Upper lobe of left lung (tissue), 6 donors: ENCODE measurements around the gene MAPK8IP3. TPM values are rescaled to one million over a fixed set of nuclear protein-coding genes. Genes with fewer than 3 reads are reported as not detected.
"Not testable (repeated sequence)": the region's sequence is repeated elsewhere in the genome, so short reads cannot be mapped to it uniquely, and the experiment has no call there.

ENCODE experiments used
- ATAC-seq, 2 donors: fragments of 200-7000 bp; cut with Tn5 transposase; one replicate each; pipeline ENCODE4 v1.9.1; 2022; ENCODE audit warnings: mild to moderate bottlenecking in 2 of 2, moderate library complexity in 2 of 2; ENCODE audit not compliant: low FRiP score in 2 of 2
- DNase-seq, 2 donors: peaks; one replicate each; pipeline ENCODE4 v3.0.0-alpha.2; 2019 to 2020
- H3K27ac ChIP-seq, 4 donors: fragments of 200-600 bp; sonication (generic); one replicate each; pipeline ENCODE4 v1.5.1; 2016 to 2019
- H3K27me3 ChIP-seq, 4 donors: fragments of 200-600 bp; sonication (generic); one replicate each; pipeline ENCODE4 v1.5.1; 2017 to 2019
- H3K36me3 ChIP-seq, 4 donors: fragments of 200-600 bp; sonication (generic); one replicate each; pipeline ENCODE4 v1.5.1; 2016 to 2019
- H3K4me1 ChIP-seq, 4 donors: fragments of 200-600 bp; sonication (generic); one replicate each; pipeline ENCODE4 v1.5.1; 2018 to 2019
- H3K4me3 ChIP-seq, 4 donors: fragments of 200-600 bp; sonication (generic); one replicate each; pipeline ENCODE4 v1.5.1; 2017 to 2019; ENCODE audit warnings: mild to moderate bottlenecking in 2 of 4, moderate library complexity in 1 of 4
- H3K9me3 ChIP-seq, 4 donors: fragments of 200-600 bp; sonication (generic); one replicate each; pipeline ENCODE4 v1.5.1; 2018 to 2019
- CTCF ChIP-seq, 6 experiments: fragments of 450-650 bp in 4 of 6; fragments of 200-600 bp in 2 of 6; sonication (generic) in 2 of 6; IDR thresholded peaks; one replicate each; pipeline ENCODE4 v1.5.1; 2016 to 2019; ENCODE audit warnings: antibody characterized with exemption in 6 of 6
- EP300 ChIP-seq, 4 donors: sonication (generic); formaldehyde crosslinking; IDR thresholded peaks; one replicate each; pipeline ENCODE4 v1.5.1; 2017; ENCODE audit warnings: antibody characterized with exemption in 4 of 4, control low read depth in 2 of 4
- POLR2A ChIP-seq, 4 donors: fragments of 450-650 bp; IDR thresholded peaks; one replicate each; pipeline ENCODE4 v1.5.1; 2016 to 2017; ENCODE audit warnings: antibody characterized with exemption in 4 of 4, mild to moderate bottlenecking in 2 of 4
- POLR2AphosphoS5 ChIP-seq, 2 donors: sonication (generic); formaldehyde crosslinking; IDR thresholded peaks; one replicate each; pipeline ENCODE4 v1.5.1; 2017; ENCODE audit warnings: antibody characterized with exemption in 2 of 2
- WGBS, 2 donors: methylation state at CpG; one replicate each; pipeline ENCODE4 v1.1.5; 2017 to 2018; 5-methylcytosine and 5-hydroxymethylcytosine counted together
- total RNA-seq, 6 donors: library from RNA; depleted of rRNA in 4 of 6; stranded (reverse); fragments of >200 nt in 4 of 6; gene quantifications; one replicate each; pipeline versions ENCODE4 v1.1.0 to v1.2.1, GENCODE V29; 2016 to 2021
- donor health status: DM: no; HTN: no; CAD: no; lungs with moderate emphysema.
- donor health status: DM: no; HTN: yes; CAD: no; lungs with severe emphysema.

Gene MAPK8IP3
- total RNA-seq, 6 donors from 2014 or later = 46.4 to 505 (median 71.9) TPM

GRCh38 chr16:1793578-1794220 lies 87.7 kb downstream of the MAPK8IP3 start, which contains the start of gene IGFALS:
Gene IGFALS, minus strand, starts transcription at chr16:1793705. Its CDS starts 53 bp downstream, at chr16:1793652.
- WGBS, 2 donors = 74 to 95% methylated on average over 7 to 16 of the region's 28 CpGs

GRCh38 chr16:1794221-1794871 lies 88.4 kb downstream of the MAPK8IP3 start:
- Histone ChIP-seq H3K36me3 (peaks cover 0 to 28% (median 16%) of the 10 kb centered on the region in 4 donors), H3K4me3 (peak overlapping the region in 3 of 4 donors; percentile 12 to 41 (median 40)), H3K27ac (peak overlapping the region; percentile 24 to 47 (median 44)), H3K4me1 (peaks cover 0 to 22% (median 7%) of the 10 kb centered on the region in 4 donors), H3K9me3 (peaks cover 0 to 8% (median 0%) of the 10 kb centered on the region in 4 donors), H3K27me3 (no peaks in the 10 kb centered on the region)
- ATAC-seq (peak; percentile 26 to 71), DNase-seq (peak; percentile 72 to 78)
- WGBS, 2 donors = 52 to 75% methylated on average over 11 to 17 of the region's 18 CpGs
- TF ChIP-seq CTCF (IDR thresholded peaks at IDR 0.05) (no peak), POLR2A (IDR thresholded peaks at IDR 0.05) (peak in 1 of 4 donors; percentile 36)

More at GRCh38 chr16:1793578-1794220, 87.7 kb downstream of the MAPK8IP3 start, which contains the start of gene IGFALS:
- peaks cover 2 to 35% (median 22%) of the 10 kb centered on the region in 4 donors for H3K36me3 ChIP-seq
- ATAC-seq (peak; percentile 23 to 50), DNase-seq (peak; percentile 52 to 87)
- peaks cover 0 to 22% (median 7%) of the 10 kb centered on the region in 4 donors for H3K4me1 ChIP-seq
- H3K9me3 ChIP-seq = peaks cover 0 to 8% (median 0%) of the 10 kb centered on the region in 4 donors
- no peaks in the 10 kb centered on the region for H3K27me3 ChIP-seq
- TF ChIP-seq POLR2A (IDR thresholded peaks at IDR 0.05) (peak in 1 of 4 donors; percentile 17), EP300 (IDR thresholded peaks at IDR 0.05) (no peak)
- peak within 1 kb of the TSS; percentile 30 to 47 (median 44) for H3K27ac ChIP-seq
- H3K4me3 ChIP-seq = peak within 1 kb of the TSS in 3 of 4 donors; percentile 12 to 41 (median 40)

GRCh38 chr16:1794908-1795666 lies 89.1 kb downstream of the MAPK8IP3 start:
- 86% methylated on average over 17 to 32 of the region's 32 CpGs for WGBS, 2 donors
- peak overlapping the region; percentile 24 to 45 (median 36) for H3K27ac ChIP-seq
- H3K4me1 ChIP-seq = peaks cover 0 to 22% (median 7%) of the 10 kb centered on the region in 4 donors
- peak overlapping the region in 2 of 4 donors; percentile 40 to 41 for H3K4me3 ChIP-seq
- DNase-seq = peak; percentile 18 to 76
- ATAC-seq = no peak
- H3K36me3 ChIP-seq = peaks cover 0 to 23% (median 13%) of the 10 kb centered on the region in 4 donors
- H3K9me3 ChIP-seq = peaks cover 0 to 8% (median 0%) of the 10 kb centered on the region in 4 donors
- TF ChIP-seq CTCF (IDR thresholded peaks at IDR 0.05) (no peak), POLR2AphosphoS5 (IDR thresholded peaks at IDR 0.05) (no peak), EP300 (IDR thresholded peaks at IDR 0.05) (no peak), POLR2A (IDR thresholded peaks at IDR 0.05) (no peak)
- H3K27me3 ChIP-seq = no peaks in the 10 kb centered on the region

GRCh38 chr16:1799263-1799662 lies 93.3 kb downstream of the MAPK8IP3 start:
- 59 to 93% methylated on average over 4 to 5 of the region's 5 CpGs for WGBS, 2 donors
- H3K36me3 ChIP-seq, H3K27ac ChIP-seq, H3K9me3 ChIP-seq, DNase-seq, ATAC-seq, H3K27me3 ChIP-seq, H3K4me3 ChIP-seq: not testable (repeated sequence)
- H3K4me1 ChIP-seq = peaks cover 0 to 10% (median under 1%) of the 10 kb centered on the region in 4 donors

- H3K4me1 ChIP-seq = no peaks in the 10 kb centered on the region
- no peaks in the 10 kb centered on the region for H3K27me3 ChIP-seq
- H3K27ac ChIP-seq = no peak overlapping the region
- ATAC-seq (no peak), DNase-seq (no peak)
- no peak overlapping the region for H3K4me3 ChIP-seq
- H3K36me3 ChIP-seq = peaks cover 0 to 5% (median 0%) of the 10 kb centered on the region in 4 donors
- H3K9me3 ChIP-seq = peaks cover 0 to 8% (median 0%) of the 10 kb centered on the region in 4 donors
- 84 to 92% methylated on average over 10 of the region's 10 CpGs for WGBS, 2 donors
- TF ChIP-seq EP300 (IDR thresholded peaks at IDR 0.05) (no peak), POLR2AphosphoS5 (IDR thresholded peaks at IDR 0.05) (no peak)
These were observed 94.7 kb downstream of the MAPK8IP3 start for GRCh38 chr16:1800701-1801100.

GRCh38 chr16:1807626-1808025 lies 101.6 kb downstream of the MAPK8IP3 start:
- H3K4me1 ChIP-seq = peaks cover 0 to 3% (median 1%) of the 10 kb centered on the region in 4 donors
- no peak for ATAC-seq
- DNase-seq = no peak
- no peaks in the 10 kb centered on the region for H3K27me3 ChIP-seq
- H3K4me3 ChIP-seq = no peak overlapping the region
- H3K9me3 ChIP-seq = no peaks in the 10 kb centered on the region
- WGBS, 2 donors = 85 to 87% methylated on average over 10 of the region's 10 CpGs
- peaks cover 20 to 51% (median 36%) of the 10 kb centered on the region in 4 donors for H3K36me3 ChIP-seq
- no peak for TF ChIP-seq POLR2A (IDR thresholded peaks at IDR 0.05)
- TF ChIP-seq EP300 (IDR thresholded peaks at IDR 0.05) = no peak
- no peak for TF ChIP-seq POLR2AphosphoS5 (IDR thresholded peaks at IDR 0.05)
- no peak for TF ChIP-seq CTCF (IDR thresholded peaks at IDR 0.05)
- H3K27ac ChIP-seq = no peak overlapping the region
